ENCODE measurements around the gene CITED4. TPM values are rescaled to one million over a fixed set of nuclear protein-coding genes. Genes with fewer than 3 reads are reported as not detected.

CITED4 gene
- total and polyA plus RNA-seq, 9 of the 15 experiments (the other 6 are each of a cell fraction or from before 2014, with no cell fraction given) = 0.11 to 1.2 (median 0.17) TPM; not detected in 2

DNA sequence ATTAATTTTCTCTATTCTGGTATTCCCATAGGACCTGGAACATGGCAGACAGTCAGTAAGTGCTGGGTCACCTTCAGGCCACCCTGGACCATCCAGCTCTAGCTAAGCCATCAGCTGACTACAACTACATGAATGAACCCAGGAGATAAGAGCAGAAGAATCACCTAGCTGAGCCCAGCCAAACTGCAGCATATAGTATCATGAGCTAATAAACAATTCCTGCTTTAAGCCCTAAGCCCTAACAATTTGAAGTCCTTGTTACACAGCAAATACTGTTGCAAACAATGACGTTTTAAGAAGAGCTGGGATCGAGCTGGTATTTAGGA is 14.2 kb upstream of the CITED4 start (continued):
- TF ChIP-seq ARID1B (IDR thresholded peaks at IDR 0.05) (peak; percentile 58), PURB (CRISPR knock-in tag; IDR thresholded peaks at IDR 0.05; ENCODE audit: low read depth) (no peak), MYBL2 (IDR thresholded peaks at IDR 0.05; ENCODE audit: low read depth) (no peak), MYBL2 (CRISPR knock-in tag; IDR thresholded peaks at IDR 0.05; ENCODE audit: borderline replicate concordance) (no peak), ZNF121 (CRISPR knock-in tag; conservative IDR thresholded peaks at IDR 0.05) (no peak), FOSL1 (tag; conservative IDR thresholded peaks at IDR 0.05) (no peak), CXXC5 (CRISPR knock-in tag; IDR thresholded peaks at IDR 0.05) (peak; percentile 51), CREB3 (tag; conservative IDR thresholded peaks at IDR 0.05; ENCODE audit: low read depth) (no peak), EHMT2 (IDR thresholded peaks at IDR 0.05) (peak; percentile 75), CAMTA2 (CRISPR knock-in tag; conservative IDR thresholded peaks at IDR 0.05) (no peak), ADNP (tag; IDR thresholded peaks at IDR 0.05) (peak; percentile 57; the same call in 1 of the 2 replicates), NR3C1 (CRISPR knock-in tag; IDR thresholded peaks at IDR 0.05) (no peak), THAP12 (CRISPR knock-in tag; IDR thresholded peaks at IDR 0.05) (no peak), CCNT2 (IDR thresholded peaks at IDR 0.05; ENCODE audit: borderline replicate concordance, extremely low read depth, insufficient read length, low read depth, low read length) (peak; percentile 32), YY1 (IDR thresholded peaks at IDR 0.05; ENCODE audit: borderline replicate concordance in 1 of 3, control insufficient read depth in 1 of 3, extremely low read depth in 1 of 3, insufficient read depth in 3 of 3, insufficient read length in 1 of 3, insufficient replicate concordance in 2 of 3, low read depth in 1 of 3, low read length in 2 of 3) (no peak), NCOA6 (IDR thresholded peaks at IDR 0.05) (no peak), ZNF212 (CRISPR knock-in tag; IDR thresholded peaks at IDR 0.05) (no peak), RBM39 (optimal IDR thresholded peaks at IDR 0.05; ENCODE audit: low read depth, low read length) (no peak), E2F4 (CRISPR knock-in tag; IDR thresholded peaks at IDR 0.05; ENCODE audit: low read depth) (no peak), ZNF280B (CRISPR knock-in tag; IDR thresholded peaks at IDR 0.05) (no peak)
- TF ChIP-seq, protein P1, sequence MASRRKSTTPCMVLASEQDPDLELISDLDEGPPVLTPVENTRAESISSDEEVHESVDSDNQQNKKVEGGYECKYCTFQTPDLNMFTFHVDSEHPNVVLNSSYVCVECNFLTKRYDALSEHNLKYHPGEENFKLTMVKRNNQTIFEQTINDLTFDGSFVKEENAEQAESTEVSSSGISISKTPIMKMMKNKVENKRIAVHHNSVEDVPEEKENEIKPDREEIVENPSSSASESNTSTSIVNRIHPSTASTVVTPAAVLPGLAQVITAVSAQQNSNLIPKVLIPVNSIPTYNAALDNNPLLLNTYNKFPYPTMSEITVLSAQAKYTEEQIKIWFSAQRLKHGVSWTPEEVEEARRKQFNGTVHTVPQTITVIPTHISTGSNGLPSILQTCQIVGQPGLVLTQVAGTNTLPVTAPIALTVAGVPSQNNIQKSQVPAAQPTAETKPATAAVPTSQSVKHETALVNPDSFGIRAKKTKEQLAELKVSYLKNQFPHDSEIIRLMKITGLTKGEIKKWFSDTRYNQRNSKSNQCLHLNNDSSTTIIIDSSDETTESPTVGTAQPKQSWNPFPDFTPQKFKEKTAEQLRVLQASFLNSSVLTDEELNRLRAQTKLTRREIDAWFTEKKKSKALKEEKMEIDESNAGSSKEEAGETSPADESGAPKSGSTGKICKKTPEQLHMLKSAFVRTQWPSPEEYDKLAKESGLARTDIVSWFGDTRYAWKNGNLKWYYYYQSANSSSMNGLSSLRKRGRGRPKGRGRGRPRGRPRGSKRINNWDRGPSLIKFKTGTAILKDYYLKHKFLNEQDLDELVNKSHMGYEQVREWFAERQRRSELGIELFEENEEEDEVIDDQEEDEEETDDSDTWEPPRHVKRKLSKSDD (conservative IDR thresholded peaks at IDR 0.05; ENCODE audit: low read length) = no peak

All from K562 (cell line).